Mammary epithelial cell (primary cell): ENCODE measurements around the gene PPIC.

Source experiments
- CTCF ChIP-seq, 2 donors: IDR thresholded peaks in 1 of 2; conservative IDR thresholded peaks in 1 of 2; 2 replicates each; pipeline ENCODE4 v1.5.1; 2011 to 2012; ENCODE audit warnings: inconsistent platforms in 2 of 2, low read length in 2 of 2, mild to moderate bottlenecking in 2 of 2, control low read depth in 1 of 2, low read depth in 1 of 2; ENCODE audit not compliant: insufficient read depth in 1 of 2; ENCODE audit errors: extremely low read depth in 1 of 2
- EZH2 ChIP-seq: IDR thresholded peaks from 2 replicates; pipeline ENCODE4 v1.6.1; 2012; ENCODE audit warnings: low read length, inconsistent platforms, borderline replicate concordance

DNA sequence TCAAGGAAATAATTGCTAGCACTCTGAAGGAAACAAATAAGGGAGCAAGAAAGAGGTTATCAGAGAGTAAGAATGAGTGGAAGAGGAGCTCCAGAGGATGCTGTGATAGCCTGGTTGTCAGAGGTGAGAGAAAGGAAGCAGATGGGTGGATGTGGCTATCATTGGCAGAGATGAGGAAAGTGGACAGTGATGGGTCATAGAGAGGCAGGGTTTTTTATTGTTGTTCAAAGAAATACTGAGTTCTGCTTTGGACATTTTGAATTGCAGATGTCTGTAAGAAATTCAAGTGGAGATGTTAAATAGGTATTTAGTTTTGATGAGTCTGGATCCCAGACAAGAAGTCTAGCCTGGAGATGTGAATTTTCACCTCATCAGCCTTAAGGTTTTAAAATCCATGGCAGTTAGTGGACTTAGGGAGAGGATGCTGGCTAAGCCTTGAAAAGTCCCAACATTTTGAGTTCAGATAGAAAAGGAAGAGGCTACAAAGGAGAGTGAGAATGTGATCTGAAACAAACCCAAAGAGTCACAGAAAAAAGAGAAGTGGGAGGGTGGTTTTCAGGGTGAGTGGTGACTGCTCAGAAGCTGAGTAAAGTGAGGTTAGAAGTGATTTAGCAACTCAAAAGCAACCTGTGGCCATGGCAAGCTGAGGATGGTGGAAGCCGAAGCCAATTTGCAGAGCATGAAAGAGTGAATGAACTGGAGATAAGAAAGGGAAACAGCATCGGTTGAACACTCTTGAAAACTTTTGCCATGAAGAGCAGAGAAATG lies 50.4 kb downstream of the PPIC start:
- TF ChIP-seq CTCF (conservative IDR thresholded peaks at IDR 0.05 in 1 of 2, IDR thresholded peaks at IDR 0.05 in 1 of 2; ENCODE audit: extremely low read depth in 1 of 2, insufficient read depth in 1 of 2, low read depth in 1 of 2, low read length in 2 of 2) (no peak), EZH2 (no peak)
